Measurements from ENCODE around the gene UBASH3A.

UBASH3A gene

DNA sequence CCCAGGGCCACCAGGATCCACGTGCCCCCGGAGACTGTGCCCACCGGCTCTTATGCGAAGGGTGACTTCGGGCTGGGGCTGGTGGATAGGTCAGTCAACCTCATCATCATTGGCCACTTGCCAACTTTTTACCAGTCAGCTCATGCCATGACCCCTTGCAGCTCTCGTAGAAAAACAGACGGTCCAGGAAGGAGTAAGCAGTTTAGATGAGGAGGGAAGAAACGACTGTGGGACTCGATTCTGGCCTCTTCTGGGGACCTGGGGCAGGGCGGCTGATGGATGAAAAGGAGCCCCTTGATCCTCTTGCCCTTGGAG, 41.0 kb downstream of the UBASH3A start:
- in situ Hi-C loops (cut with MboI; ENCODE audit: low sequenced_read_pairs), result no loop called here

DNA sequence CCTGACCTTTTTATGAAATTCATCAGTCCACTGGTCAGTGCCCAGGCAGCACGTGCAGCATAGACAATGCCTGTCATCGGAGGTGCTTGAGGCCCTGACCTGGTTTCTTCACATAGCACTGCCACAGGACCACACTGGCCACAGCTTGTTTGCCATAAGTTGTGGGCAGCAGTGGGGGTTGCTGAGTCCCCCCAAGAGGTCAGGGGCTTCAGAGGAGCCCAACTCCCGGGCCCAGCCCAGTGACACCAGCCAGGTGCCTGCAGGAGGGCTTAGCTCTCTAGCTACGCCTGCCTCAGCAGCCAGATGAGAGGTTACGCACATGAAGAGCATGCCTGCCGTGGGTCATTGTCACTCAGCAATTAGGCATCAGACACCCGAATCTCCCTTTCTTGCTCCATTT, 41.6 kb downstream of the UBASH3A start:
- in situ Hi-C loops (cut with MboI; ENCODE audit: low sequenced_read_pairs), result no loop called here

DNA sequence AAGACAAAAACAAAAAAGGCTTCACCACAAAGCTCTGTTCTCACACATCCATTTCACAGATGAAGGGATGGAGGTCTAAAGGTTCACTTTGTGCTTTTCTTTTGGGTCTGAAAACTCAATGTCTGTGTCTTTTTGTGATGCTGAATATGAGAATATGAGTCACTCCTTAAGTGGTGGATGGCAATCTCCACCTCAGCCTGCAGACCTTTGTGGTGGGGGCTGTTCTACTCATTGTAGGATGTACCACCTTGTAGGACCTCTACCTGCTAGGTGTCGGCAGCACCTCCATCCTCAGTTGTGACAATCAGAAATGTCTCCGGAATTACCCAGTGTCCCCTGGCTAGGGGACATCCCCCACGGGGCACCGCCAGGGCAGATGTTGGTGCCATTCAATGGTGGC, 42.8 kb downstream of the UBASH3A start:
- in situ Hi-C loops (cut with MboI; ENCODE audit: low sequenced_read_pairs), result no loop called here

DNA sequence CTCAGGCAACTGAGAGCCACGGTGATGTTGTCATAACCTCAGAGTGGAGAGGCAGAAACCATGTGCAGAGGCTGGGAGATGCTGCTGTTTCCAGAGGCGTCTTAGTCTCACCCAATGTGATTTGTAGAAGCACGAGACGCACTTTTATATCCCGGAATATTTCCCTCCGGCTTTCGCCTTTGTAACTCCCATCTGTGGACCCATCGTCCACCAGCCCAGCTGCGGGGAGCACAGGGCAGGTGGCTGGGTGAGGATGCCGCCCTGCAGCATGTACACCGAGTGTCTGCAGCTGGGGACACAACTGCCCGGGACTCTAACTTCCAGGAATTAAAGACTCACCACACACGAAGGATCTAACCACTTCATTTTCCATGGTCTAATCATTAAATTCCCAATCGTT, 43.5 kb downstream of the UBASH3A start:
- in situ Hi-C loops (cut with MboI; ENCODE audit: low sequenced_read_pairs), result no loop called here

DNA sequence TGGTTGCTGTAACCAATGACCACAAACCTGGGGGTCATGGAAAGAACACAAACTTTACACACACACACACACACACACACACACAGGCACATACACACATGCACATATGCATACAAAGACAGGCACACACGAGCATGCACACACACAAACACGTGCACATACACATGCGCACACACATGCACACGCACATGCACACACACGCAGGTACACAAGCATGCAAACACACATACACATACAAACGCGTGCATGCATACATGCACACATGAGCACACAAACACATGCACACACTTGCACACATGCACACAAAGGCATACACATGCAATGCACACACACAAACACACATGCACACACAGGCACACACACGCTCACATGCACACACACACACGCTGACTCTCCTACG, 44.0 kb downstream of the UBASH3A start:
- in situ Hi-C loops (cut with MboI; ENCODE audit: low sequenced_read_pairs), result no loop called here

DNA sequence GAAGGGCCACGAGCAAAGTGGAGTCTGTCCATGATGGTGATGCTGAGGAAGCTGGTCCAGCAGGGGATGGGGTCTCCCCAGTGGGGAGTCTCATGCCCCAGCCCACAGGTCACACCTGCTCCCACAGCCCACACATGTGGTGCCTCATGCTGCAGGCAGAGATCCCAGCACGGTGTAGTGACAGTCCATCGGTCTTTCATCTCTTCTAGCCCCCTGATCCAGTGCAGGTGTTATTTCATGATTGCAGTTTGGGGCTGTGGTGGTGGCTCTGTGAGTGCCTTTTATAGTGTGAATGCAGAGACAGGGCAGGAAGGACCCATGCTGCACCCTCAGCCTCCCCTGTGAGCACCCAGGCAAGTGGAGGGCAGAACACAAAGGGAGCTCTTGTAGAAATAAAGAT, 45.0 kb downstream of the UBASH3A start:
- in situ Hi-C loops (cut with MboI; ENCODE audit: low sequenced_read_pairs), result no loop called here

DNA sequence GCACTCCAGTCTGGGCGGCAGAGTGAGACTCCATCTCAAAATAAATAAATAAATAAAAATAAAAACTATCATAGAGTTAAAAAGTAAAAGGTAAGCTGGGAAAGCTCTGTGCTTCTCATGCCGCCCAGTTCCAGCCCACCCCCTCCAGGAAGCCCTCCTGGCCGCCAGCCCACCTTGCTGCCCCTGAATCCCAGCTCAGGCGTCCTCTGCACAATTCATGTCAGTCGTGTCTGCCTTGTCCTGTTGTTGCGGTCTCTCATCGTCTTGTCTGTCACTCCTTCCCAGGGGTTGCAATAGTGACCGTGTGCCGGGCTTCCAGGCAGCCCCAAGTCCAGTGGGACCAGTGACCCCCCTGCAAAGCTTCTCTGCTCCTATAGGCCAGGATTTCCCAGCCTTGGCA, 48.2 kb downstream of the UBASH3A start:
- in situ Hi-C loops (cut with MboI; ENCODE audit: low sequenced_read_pairs), result no loop called here

DNA sequence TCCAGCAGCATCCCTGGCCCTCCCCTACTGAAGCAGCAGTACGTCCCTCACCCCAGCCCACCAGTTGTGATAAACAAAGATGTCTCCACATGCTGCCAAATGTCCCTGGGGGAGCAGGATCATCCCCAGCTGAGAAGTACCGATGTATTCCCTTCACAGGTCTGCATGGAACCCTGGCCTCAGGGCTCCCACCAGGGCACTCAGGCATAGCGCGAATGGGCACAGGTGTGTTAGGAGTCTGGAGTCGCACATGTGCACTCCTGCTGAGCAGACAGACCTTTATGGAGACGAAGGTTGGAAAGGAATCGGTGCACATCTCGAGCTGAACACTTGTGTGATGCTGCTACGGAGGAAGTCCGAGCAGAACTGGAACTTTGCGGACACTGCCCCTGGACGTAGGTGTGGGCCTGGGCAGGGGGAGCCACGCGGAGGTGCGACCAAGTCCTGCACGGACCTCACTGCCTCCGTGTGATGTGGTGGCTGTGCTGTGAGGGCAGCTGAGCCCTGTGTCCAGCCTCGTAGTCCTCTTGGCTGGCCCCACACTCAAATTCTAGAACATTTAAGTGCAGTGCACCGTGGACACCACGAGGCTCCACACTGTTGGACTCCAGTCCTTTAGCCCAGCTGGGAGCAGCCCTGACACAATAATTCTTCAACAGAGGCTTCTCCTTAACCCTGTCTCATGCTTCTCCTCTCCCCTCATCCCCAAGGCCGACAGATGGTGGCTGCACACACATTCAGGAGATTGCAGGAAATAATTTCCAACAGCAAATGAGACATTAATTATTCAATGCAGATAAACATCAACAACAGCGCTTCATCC, 48.9 kb downstream of the UBASH3A start:
- in situ Hi-C loops (cut with MboI; ENCODE audit: low sequenced_read_pairs), result no loop called here

DNA sequence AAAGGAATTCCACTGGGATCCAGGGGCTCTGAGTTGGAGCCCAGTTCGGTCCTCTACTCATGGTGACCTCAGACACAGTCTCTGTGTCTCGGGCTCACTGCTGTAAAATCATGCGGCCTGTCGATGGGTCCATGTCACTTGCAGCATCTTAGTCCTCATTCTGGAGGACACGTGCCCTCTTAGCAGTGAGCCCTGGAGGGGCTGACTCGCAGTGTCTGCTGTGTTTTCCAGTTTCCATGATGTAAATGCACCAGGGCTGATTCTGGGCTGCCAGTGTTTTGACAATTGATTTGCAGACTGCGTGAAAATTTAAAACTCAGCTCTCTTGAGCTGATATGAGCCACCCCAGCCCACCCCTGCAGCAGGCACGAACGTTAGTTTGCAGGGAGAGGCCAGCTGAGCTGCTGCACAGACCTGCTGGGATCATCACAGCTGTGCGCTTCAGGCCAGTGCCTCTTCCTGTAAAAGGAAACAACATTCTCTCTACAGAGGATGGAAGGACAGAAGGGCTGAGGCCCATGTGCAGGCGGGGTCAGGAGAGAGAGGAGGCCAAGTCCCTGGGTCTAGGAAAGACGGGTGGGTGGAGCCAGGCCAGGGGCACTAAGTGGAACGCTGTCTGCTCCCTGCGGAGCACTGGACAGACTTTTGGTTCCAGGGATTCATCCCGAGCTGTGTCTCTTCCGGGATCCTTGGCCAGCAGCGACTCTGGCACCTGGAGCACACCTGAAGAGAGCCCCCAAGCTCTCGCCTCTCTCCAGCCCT, 49.7 kb downstream of the UBASH3A start:
- in situ Hi-C loops (cut with MboI; ENCODE audit: low sequenced_read_pairs), result no loop called here

DNA sequence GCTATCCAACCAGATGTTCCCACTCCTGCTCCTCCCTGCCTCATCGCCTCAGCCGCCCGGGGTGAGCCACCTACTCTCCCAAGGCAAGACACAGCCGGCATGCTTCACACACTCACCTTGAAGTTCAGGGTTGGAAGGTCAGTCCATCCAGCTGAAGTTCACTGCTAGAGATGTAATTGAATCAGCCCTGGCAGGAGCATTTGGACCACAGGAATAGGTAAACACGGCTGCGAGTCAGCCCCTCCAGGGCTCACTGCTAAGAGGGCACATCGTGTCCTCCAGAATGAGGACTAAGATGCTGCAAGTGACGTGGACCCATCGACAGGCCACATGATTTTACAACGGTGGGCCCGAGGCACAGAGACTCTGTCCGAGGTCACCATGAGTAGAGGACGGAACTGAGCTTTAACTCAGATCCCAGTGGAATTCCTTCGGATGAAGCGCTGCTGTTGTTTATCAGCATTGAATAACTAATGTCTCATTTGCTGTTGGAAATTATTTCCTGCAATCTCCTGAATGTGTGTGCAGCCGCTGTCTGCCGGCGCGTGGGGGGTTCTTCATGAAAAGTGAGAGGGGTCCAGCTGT, 50.4 kb downstream of the UBASH3A start:
- in situ Hi-C loops (cut with MboI; ENCODE audit: low sequenced_read_pairs), result no loop called here

DNA sequence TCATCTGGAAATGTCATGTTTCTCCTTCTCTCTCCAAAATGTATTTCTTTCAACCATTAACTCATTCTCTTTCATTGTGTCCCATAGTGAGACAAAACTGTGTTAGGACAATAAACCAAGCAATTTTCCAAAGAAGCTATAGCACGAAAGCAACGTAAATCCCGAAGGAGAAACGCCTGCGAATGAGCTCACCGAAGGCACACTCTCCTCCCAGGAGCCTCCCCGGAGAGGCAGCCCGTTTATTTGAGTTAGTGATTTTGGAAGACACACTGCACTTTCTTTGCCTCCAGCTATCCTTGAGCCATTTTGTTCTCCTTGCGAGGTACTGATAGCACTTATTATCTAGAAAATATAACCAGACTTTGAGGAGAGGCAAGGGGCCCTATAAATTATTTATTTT, 51.1 kb downstream of the UBASH3A start:
- in situ Hi-C loops (cut with MboI; ENCODE audit: low sequenced_read_pairs), result no loop called here

DNA sequence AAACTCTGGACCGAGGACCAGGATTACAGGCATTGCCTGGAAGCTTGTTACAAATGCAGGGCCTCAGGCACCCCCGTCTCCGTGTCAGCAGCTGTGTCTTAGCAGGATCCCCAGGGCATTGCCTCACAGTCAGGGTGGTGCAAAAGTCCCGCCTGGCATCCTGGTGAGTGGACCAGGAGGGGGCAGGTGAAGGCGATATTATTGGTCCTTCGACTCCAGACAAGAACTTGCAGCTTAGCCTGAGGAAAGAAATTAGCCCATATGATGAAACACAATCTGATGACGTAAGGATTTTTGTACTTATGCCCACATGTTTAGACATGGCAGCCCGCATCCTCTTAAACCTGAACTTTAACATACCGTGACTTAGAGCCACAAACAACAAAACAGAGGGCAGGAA, 51.5 kb downstream of the UBASH3A start:
- in situ Hi-C loops (cut with MboI; ENCODE audit: low sequenced_read_pairs), result no loop called here

DNA sequence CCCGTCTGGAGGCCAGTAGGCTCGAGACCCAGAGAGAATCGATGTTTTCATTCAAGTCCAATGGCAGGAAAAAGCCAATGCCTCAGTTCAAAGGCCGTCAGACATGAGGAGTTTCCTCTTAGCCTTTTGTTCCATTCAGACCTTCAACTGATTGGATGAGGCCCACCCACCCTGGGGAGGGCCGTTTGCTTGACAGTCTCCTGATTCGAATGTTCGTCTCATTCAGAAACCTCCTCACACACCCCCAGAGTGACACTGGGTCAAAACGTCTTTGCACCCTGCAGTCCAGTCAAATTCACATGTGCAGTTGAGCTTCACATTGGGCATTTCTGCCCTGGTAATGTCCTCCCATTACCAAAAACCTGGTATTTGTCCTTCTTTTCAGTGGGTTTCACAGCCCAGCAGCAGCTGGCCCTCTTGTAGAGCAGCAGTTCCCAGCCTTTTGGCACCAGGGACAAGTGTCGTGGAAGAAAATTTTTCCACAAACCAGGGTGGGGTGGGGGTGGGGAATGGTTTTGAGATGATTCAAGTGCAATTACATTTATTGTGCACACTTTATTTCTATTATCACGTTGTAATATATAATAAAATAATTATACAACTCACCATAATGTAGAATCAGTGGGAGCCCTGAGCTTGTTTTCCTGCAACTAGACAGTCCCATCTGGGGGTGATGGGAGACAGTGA, 52.2 kb downstream of the UBASH3A start:
- in situ Hi-C loops (cut with MboI; ENCODE audit: low sequenced_read_pairs), result no loop called here

DNA sequence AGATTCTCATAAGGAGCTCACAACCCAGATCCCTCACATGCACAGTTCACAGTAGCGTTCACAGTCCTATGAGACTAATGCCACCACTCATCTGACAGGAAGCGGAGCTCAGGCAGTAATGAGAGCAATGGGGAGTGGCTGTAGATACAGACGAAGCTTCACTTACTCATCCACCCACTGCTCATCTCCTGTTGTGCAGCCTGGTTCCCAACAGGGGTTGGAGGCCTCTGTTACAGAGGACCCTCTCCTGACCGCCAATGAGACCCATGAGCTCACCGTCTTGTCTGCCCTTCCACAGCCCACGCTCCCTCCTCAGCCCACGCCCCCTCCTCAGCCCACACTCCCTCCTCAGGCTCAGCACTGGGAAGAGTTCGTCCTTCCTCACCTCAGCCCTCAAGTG, 52.8 kb downstream of the UBASH3A start:
- in situ Hi-C loops (cut with MboI; ENCODE audit: low sequenced_read_pairs), result no loop called here

DNA sequence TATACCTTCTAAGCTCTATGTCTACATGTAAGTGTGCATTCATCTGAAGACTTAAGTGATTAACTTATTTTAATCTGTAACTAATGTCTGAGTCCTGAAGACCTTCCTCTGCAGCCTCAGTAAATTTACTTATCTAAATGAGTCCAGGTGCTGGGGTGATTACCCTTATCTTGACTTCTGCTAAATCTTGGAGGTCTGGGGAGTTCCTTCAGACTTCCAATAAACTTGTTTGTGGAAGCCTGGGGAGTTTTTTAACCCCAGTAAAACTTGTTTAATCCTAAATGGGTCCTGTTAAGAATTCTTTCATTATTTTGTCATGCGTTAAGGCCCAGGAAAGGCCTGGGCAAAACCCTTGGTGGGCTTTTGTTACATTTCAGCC, 55.4 kb downstream of the UBASH3A start:
- in situ Hi-C loops (cut with MboI; ENCODE audit: low sequenced_read_pairs), result no loop called here

DNA sequence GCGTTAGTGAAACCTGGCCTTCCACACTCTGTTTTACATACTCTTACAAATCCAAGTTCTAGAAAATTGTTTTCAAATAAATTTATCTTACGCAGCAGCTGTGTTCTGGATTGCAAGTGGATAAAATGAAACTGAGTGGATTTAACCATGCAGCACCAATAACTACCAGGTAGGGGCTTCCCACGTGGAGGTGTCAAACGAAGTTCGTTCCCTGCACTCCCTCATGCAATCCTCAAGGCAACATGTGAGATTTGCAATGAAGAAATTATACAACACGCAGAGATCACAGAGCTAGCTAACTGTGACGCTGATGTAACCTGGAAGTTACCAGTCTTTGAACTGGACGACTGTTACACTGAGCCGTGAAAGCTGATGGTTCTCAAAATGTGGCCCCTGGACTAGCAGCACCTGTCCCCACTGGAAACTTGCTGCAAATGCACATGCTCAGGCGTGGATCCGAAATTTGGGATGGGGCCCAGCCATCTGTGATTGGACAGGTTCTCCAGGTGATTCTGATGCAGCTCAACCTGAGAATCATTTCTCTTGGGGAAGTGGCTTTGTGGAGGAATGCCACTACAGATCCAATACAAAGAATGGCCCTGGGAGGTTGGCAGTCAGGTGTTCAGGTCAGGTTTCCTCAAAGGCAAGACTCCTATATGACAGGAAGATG, 56.0 kb downstream of the UBASH3A start:
- in situ Hi-C loops (cut with MboI; ENCODE audit: low sequenced_read_pairs), result no loop called here

DNA sequence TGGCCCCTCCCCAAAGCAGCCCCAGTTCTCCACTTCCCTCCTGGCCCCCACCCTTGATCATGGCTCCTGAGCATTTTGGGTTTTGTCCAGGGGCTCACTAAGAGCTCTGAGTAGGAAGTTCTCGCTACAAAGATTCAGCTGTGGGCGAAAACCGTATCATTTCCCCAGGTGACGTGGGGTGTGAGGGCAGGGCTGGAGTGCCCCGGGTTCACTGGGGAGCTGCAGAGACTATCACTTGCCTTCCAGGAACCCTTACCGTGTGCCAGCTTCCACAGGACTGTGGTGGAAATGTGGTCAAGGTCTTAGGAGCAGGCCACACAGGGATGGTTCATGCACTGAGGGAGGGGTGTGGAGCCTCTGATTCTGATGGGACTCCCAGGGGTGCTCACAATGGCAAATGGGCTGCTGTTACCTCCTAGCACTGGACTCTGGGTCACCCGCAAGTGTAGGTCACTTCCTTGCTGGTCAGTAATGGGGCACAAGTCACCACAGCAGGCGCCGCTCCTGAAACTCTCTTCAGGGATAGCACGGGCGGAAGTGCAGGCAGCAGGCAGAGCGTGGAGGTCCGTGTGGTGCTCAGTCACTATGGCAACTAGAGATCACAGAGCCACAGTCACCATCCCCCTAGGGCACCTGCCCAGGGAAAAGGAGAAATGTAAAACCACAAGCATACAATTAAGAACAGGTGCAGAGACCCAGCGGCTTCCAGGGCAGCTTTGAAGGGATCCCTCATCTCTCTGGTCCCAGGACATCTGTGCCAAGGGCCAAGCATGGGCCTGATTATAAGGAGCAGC, 56.9 kb downstream of the UBASH3A start:
- in situ Hi-C loops (cut with MboI; ENCODE audit: low sequenced_read_pairs), result no loop called here

DNA sequence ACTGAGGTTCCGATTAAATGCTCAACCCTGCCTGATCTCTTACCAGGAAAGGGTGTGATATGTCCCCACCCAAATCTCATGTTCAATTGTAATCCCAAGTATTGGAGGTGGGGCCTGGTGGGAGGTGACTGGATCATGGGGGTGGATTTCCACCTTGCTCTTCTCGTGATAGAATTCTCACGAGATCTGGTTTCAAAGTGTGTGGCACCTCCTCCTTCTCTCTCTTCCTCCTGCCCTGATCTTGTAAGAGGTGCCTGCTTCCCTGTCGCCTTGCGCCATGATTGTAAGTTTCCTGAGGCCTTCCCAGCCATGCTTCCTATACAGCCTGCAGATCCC, 57.5 kb downstream of the UBASH3A start:
- in situ Hi-C loops (cut with MboI; ENCODE audit: low sequenced_read_pairs), result no loop called here

DNA sequence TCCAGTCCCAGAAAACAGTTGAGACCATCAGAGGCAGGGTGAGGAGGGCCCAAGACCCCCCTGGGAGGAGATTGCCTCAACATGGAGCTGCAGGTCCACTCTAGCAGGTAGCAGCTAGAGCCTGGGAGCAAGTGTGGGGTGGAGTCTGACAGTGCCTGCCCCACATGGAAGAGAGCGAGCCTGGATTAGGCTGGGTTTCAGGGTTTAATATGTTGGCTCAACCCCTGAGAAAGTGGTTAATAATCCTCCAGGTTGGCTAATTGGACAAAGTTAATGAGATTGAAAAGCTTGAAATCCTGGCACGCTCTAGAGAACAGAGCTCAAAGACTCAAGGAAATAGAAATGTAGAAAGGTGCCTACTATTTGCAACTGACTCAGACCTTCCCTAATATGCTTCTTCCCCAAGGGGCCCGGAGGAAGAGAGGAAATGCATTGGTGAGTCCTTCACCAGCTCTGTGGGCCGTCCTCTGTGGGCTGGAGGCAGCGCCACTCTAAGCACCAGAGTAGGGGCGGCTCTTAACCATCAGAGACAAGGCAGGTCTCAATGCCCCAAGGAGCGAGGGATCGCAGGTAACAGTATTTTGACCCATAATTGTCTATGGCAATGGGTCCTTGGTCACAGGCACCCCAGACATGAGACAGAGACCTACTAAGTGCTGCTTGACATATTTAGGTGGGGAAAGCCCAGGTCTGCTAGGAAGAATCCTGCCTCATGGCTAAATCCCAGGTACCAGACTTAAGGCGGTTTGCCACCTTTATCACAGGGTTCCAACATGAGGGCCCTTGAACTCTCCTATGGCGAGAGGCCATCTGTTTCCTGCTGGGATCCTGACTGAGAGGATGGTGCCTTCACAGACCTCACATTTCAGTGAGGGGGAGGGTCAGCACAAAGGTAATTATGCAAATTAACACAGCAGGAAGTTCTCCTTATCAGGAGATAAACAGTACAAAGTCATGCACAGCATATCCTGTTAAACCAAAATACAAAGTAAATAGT, 58.5 kb downstream of the UBASH3A start:
- in situ Hi-C loops (cut with MboI; ENCODE audit: low sequenced_read_pairs), result no loop called here
